Fibroblast of pulmonary artery (primary cell): ENCODE results near the gene DCDC2B.
A peak's percentile ranks its signal among the peaks of the same experiment; 100 is the strongest.

Experiments
- DNase-seq: peaks from one replicate; pipeline ENCODE4 v3.0.0-alpha.2; 2010; ENCODE audit warnings: low read depth
- H3K4me3 ChIP-seq: replicated peaks from 2 replicates; pipeline ENCODE4 v1.5.1; 2011; ENCODE audit warnings: low read depth, mild to moderate bottlenecking, control low read depth, low read length, moderate library complexity
- TF ChIP-seq, protein P1 (sequence below): IDR thresholded peaks from 2 replicates; pipeline ENCODE4 v1.5.1; 2011; ENCODE audit warnings: mild to moderate bottlenecking, control low read depth, low read length, inconsistent platforms; ENCODE audit errors: missing control alignments

The DCDC2B gene

GRCh38 chr1:32215629-32216480 lies 7.0 kb downstream of the DCDC2B start:
- no peak overlapping the region for H3K4me3 ChIP-seq
- DNase-seq = peak; percentile 77

DNA sequence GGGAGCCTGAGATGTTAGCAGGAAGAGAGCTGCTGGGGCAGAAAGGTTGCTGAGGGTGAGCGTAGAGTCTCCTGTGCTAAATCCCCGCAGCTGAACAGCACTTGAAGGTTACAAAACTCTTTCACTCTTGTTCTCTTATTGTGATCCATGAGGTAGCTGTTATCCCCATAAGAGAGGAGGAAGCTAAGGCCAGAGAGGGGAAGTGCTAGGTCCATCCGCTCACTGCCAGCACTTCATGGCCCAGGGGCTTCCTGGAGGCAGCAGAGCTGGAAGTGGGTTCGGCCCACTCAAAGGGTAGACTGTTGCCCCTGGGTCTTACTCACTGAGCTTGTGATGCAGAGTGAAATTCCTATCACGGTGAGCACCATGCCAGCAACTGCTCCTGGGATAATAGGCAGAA lies 7.7 kb downstream of the DCDC2B start:
- TF ChIP-seq, protein P1, sequence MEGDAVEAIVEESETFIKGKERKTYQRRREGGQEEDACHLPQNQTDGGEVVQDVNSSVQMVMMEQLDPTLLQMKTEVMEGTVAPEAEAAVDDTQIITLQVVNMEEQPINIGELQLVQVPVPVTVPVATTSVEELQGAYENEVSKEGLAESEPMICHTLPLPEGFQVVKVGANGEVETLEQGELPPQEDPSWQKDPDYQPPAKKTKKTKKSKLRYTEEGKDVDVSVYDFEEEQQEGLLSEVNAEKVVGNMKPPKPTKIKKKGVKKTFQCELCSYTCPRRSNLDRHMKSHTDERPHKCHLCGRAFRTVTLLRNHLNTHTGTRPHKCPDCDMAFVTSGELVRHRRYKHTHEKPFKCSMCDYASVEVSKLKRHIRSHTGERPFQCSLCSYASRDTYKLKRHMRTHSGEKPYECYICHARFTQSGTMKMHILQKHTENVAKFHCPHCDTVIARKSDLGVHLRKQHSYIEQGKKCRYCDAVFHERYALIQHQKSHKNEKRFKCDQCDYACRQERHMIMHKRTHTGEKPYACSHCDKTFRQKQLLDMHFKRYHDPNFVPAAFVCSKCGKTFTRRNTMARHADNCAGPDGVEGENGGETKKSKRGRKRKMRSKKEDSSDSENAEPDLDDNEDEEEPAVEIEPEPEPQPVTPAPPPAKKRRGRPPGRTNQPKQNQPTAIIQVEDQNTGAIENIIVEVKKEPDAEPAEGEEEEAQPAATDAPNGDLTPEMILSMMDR = no peak
- DNase-seq = no peak
- H3K4me3 ChIP-seq = no peak overlapping the region

More at GRCh38 chr1:32215629-32216480, 7.0 kb downstream of the DCDC2B start:
- TF ChIP-seq, protein P1 = peak; percentile 87

- TF ChIP-seq, protein P1 = no peak
These were observed 10.1 kb downstream of the DCDC2B start for GRCh38 chr1:32219022-32219421.

DNA sequence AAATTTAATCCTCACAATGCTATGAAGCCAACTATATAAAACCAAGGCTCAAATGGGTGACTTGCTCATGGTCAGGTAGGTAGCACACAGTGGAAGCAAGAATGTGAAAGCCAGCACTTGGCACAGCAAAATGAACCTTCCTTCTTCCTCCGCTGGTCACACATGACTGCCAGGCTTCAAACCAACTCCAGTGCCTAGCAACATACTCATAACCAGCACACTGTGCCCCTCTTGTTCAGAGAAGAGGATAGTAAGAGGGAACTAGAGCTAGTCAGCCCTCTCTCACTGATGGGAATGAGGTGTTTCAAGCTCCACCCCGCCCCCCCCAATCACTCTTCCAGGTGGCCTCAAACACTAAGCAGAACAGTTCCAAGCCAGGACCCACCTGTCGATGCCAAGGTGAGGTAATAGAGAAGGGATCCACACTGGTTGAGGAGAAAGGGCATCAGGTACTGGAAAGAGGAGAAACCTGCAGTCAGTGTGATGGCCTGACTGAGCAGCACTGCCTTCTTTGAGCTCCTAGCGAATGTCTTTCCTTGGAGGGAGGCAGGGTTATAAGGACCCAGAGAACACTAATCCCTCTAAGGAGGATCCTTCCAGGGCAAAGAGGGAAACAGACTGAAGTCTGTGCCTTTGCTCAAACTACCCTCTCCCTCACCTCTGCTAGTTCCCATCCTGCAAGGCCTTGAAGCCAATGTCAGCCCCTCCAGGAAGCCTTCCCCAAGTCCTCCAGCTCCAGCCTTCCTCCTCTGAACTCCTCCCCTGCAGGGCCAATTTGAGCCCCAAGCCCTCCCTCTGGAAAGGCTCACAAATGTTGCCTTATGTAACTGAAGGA lies 12.1 kb downstream of the DCDC2B start:
- TF ChIP-seq, protein P1 = no peak
- no peak for DNase-seq
- H3K4me3 ChIP-seq = peak overlapping the region; percentile 99

More at GRCh38 chr1:32219022-32219421, 10.1 kb downstream of the DCDC2B start:
- no peak for DNase-seq
- H3K4me3 ChIP-seq = no peak overlapping the region

DNA sequence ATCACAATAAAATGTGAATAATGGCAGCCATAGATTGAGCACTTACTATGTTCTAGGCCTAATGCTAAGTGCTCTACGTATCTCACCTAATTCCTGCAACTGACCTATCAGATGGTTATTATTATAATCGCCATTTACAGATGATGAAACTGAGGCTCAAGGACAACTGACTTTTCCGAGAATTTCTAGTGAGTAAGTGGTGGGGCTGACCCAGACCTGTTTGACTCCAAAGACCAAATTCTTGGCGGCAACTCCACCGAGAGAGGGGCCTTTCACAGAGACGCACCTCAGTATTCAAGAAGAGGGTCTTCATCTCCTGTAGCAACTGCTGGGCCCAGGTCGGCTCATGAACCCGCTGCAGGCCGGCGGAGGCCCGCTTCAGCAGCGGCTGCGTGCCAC lies 12.7 kb downstream of the DCDC2B start:
- TF ChIP-seq, protein P1 = no peak
- peak overlapping the region; percentile 99 for H3K4me3 ChIP-seq
- no peak for DNase-seq

- H3K4me3 ChIP-seq = peak within 1 kb of the TSS; percentile 99
- TF ChIP-seq, protein P1 = no peak
- DNase-seq = peak; percentile 91
These were observed 13.3 kb downstream of the DCDC2B start, which contains the start of the genes EIF3I and TMEM234 for GRCh38 chr1:32221980-32222755. TSS of gene EIF3I (plus strand) at chr1:32222407. CDS start at chr1:32222442, 35 bp downstream. TSS of gene TMEM234 (minus strand) at chr1:32222353. CDS start at chr1:32222322, 31 bp downstream.
